ENCODE measurements around the gene VPS36.
"Not testable (repeated sequence)": the region's sequence is repeated elsewhere in the genome, so short reads cannot be mapped to it uniquely, and the experiment has no call there.

DNA sequence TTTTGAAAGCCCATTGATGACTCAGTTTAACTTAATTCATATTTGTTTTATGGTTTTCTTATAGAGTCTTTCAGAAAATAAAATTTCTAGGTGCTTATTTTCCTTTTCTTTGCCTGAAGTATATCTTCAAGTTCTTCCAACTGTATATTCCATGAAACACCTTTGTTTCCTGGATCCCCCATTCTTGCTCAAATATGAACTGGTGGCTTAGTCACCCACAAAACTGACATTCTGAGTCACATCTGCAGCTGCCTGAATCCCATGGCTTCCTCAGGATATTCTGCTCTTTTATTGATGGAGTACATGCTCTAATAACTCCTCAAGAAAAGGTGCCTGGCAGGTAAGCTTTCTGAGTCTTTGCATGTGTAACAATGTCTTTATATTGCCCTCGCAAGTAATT lies 77.2 kb downstream of the VPS36 start:
- TF ChIP-seq POLR2A, POLR2AphosphoS5 (IDR thresholded peaks at IDR 0.05): not testable (repeated sequence)
- TF ChIP-seq, protein P1, sequence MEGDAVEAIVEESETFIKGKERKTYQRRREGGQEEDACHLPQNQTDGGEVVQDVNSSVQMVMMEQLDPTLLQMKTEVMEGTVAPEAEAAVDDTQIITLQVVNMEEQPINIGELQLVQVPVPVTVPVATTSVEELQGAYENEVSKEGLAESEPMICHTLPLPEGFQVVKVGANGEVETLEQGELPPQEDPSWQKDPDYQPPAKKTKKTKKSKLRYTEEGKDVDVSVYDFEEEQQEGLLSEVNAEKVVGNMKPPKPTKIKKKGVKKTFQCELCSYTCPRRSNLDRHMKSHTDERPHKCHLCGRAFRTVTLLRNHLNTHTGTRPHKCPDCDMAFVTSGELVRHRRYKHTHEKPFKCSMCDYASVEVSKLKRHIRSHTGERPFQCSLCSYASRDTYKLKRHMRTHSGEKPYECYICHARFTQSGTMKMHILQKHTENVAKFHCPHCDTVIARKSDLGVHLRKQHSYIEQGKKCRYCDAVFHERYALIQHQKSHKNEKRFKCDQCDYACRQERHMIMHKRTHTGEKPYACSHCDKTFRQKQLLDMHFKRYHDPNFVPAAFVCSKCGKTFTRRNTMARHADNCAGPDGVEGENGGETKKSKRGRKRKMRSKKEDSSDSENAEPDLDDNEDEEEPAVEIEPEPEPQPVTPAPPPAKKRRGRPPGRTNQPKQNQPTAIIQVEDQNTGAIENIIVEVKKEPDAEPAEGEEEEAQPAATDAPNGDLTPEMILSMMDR (IDR thresholded peaks at IDR 0.05) = not testable (repeated sequence)

All from breast epithelium (tissue), 3 donors.